Measurements from ENCODE around the gene CD22.

CD22 gene

GRCh38 chr19:35296644-35297514, 32.1 kb upstream of the CD22 start:
- DNase-seq, result no peak

DNA sequence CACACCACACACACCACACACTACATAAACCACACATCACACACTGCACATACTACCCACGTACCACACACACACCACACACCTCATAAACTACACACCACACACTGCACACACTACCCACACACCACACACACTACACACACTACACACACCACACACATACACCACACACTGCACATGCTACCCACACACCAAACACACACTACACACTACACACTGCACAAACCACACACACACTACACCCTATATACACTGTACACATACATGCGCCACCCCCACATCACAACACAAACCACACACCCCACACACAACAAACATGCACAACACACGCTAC, 31.5 kb upstream of the CD22 start:
- DNase-seq, result no peak

- DNase-seq, result no peak
Measured at GRCh38 chr19:35297922-35298321, 31.1 kb upstream of the CD22 start.

DNA sequence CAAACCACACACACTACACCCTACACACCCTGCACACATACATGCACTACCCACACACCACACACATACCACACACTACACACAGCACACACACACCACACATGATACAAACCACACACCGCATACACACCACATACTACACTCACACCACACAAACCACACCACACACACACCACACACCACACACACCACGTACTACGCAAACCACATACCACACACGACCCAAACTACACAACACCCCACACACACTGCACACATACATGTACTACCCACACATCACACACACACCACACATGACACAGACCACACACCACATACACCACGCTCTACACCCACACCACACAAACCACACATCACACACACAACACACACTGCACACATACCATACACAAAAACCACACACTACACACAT, 30.4 kb upstream of the CD22 start:
- no peak for DNase-seq

- DNase-seq, result peak; percentile 40
Measured at GRCh38 chr19:35299523-35300338, 29.3 kb upstream of the CD22 start.

DNA sequence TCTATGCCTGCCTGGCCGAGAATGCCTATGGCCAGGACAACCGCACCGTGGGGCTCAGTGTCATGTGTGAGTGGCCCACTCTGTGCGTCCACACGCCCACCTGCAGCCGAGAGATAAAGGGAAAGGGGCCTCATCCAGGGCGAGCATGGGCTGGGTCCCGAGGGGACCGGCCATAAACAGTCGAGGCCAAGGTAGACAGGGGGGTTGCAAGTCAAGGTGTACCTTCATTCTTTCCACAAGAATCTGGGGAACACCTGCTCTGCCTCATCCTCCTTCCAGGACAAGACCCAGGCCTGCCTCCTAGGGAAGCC, 28.7 kb upstream of the CD22 start:
- DNase-seq, result no peak

DNA sequence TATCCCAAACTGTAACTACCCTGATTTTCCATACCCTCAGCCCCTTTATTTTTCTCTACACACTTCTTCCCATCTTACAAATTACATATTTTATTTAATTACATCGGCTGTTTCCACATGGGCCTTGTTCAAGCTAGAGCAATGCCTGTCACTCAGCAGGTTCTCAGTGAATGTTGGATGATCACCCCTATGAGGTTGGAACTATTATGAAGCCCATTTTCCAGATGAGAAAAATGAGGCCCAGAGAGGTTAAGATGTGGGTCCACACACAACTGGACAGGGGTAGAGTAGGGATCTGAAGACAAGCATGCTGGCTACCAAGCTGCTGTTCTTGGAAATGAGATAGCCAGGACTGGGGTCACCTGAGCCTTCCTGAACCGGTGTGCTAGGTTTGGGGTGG, 27.0 kb upstream of the CD22 start:
- DNase-seq, result no peak

- DNase-seq, result no peak
Measured at GRCh38 chr19:35302446-35302845, 26.5 kb upstream of the CD22 start.

GRCh38 chr19:35303357-35303915, 25.6 kb upstream of the CD22 start:
- no peak for DNase-seq

DNA sequence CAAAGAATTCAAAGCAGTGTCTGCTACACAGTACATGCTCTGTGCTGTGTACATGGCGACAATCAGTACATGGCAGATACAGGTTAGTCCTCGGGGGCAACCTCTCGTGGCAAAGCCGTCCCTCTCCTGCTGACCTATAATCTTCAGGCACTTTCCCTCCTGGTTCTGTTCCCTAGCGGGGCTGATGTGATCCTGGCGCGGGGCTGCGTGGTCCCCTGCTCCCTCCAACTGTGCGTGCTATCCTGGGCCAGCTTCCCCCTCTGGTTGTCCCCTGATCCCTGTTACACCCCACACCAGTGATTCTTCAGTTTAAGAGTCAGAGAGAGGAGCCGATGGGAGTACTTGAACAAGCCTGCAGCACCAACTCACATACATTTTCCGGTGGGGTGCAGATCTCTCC, 25.0 kb upstream of the CD22 start:
- DNase-seq, result no peak

DNA sequence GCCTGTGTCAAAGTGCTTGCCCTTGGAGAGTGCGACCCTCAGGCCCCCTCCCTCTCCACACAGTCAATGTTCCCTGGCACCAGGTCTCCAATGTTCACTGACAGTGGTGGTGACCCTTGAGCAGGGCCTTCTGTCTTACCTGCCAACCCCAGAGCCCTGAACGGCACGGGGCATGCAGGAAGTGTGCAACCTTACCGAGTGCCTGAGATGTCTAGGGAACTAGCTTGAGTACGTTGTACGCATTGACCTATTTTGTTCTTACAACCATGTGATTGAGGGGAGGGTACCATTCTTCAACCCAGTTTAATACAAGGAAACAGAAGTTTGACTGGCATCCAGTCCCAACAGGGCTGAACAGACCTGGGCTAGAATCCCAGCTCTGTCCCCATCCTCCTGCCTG, 23.8 kb upstream of the CD22 start:
- no peak for DNase-seq

- peak; percentile 37 for DNase-seq
Measured at GRCh38 chr19:35306473-35307246, 22.3 kb upstream of the CD22 start.

DNA sequence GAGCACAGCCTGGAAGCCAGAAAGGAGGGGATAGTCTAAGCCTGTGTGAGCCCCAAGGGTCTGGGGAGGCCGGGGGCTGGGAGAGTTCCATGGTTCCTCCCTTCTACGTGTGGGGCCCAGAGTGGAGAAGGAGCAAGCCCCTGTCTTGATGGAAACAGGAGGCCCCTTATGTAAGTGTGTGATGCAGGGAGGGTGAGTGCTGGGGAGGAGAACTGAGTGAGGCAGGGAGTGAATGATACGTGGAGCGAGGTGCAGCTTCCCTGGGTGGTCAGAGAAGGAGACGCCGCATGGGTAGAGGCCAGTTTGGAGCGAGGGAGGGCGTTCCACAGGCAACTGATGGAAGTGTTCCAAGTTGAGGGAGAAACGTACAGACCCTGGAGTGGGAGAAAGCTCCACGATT, 21.1 kb upstream of the CD22 start:
- no peak for DNase-seq

DNA sequence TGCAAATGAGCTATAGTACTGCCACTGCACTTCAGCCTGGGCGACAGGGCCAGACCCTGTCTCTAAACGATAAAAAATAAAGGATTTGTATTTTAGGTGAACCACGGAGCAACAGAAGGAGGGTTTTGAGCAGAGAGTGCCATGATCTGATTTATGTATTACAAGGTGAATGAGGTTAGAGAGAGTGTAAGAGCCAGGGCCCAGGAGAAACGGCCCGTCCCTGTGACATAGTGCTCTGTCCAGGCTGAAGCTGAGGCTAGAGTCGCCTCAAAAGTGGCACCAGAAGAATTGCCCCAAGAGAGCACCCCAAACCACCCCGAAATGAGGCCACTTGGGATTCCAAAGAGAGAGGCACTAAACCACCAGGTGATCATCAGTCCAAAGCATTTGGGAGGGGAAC, 20.1 kb upstream of the CD22 start:
- DNase-seq, result no peak

DNA sequence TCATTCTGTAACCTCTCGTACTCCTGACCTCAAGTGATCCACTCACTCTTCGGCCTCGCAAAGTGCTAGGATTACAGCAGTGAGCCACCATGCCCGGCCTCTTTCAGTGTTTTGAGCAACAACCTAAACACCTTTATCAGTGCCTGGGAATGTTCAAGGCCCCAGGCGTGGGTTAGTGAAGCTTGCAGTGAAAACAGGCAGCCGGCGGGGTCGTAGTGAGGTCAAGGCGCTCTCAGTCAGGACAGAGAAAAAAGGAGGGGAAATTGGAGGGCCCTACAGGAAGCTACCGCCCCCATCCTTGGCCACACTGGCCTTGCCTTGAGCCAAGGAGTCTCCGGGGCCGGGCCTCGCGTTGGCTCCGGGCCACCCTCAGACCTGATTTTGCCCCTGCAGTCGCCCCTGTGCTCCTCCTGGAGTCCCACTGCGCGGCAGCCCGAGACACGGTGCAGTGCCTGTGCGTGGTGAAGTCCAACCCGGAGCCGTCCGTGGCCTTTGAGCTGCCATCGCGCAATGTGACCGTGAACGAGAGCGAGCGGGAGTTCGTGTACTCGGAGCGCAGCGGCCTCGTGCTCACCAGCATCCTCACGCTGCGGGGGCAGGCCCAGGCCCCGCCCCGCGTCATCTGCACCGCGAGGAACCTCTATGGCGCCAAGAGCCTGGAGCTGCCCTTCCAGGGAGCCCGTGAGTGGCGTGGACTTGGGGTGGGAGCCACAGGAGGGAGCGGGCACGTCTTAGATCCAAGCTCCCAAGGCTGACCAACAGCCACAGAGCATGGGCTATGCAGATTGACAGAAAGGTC, 19.3 kb upstream of the CD22 start:
- DNase-seq, result no peak

- DNase-seq, result no peak
Measured at GRCh38 chr19:35310331-35310730, 18.7 kb upstream of the CD22 start.

GRCh38 chr19:35310811-35311465, 18.0 kb upstream of the CD22 start:
- DNase-seq, result no peak

GRCh38 chr19:35311901-35312665, 16.9 kb upstream of the CD22 start:
- DNase-seq, result no peak

DNA sequence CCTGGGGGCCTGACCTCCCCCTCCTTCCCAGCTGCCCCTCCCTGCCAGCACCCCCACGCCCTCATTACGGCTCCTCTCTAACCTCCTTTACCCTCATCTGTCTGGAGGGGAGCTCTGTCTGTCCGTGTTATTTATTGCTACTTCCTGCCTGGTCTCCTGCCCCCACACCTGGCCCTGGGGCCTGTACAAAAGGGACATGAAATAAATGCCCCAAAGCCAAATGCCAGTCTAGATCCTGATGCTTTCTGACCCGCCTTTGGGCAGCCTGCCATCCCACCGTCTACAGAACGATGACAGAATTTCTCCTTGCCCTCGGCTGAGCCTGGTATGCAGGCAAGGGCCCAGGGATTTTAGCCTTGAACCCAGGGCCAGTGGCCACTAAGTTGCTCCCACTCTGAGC, 15.4 kb upstream of the CD22 start:
- DNase-seq, result no peak

GRCh38 chr19:35314031-35314430, 15.0 kb upstream of the CD22 start:
- no peak for DNase-seq

DNA sequence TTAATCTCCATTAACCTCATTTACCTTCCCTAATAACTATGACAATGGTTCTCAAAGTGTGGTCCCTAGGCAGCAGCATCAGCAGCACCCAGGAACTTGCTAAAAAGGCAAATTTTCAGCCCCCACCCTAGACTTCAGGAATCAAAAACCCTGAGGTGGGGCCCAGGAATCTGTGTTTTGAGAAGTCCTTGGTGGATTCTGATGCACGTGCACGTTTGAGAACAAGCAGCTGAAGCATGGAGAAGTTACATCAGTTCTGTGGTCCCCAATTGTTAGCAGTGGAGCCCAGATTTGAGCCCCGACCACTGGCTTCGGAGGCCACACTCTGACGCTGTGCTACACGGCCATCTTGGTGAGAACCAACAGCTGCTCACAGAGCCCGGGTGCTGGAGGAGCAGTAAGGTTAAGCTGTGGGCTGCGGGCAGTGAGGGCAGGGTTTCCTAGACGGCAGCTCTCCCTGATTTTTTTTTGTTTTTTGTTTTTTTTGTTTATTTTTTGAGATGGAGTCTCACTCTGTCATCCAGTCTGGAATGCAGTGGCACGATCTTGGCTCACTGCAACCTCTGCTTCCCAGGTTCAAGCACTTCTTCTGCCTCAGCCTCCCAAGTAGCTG, 14.0 kb upstream of the CD22 start:
- no peak for DNase-seq
